ENCODE data around the gene C2CD2L. TPM values are rescaled to one million over a fixed set of nuclear protein-coding genes. Genes with fewer than 3 reads are reported as not detected.

C2CD2L gene
- total and polyA plus RNA-seq, 2 of the 13 experiments (the other 11 are each of a cell fraction or from before 2014, with no cell fraction given), result 3.7 to 5.5 TPM

DNA sequence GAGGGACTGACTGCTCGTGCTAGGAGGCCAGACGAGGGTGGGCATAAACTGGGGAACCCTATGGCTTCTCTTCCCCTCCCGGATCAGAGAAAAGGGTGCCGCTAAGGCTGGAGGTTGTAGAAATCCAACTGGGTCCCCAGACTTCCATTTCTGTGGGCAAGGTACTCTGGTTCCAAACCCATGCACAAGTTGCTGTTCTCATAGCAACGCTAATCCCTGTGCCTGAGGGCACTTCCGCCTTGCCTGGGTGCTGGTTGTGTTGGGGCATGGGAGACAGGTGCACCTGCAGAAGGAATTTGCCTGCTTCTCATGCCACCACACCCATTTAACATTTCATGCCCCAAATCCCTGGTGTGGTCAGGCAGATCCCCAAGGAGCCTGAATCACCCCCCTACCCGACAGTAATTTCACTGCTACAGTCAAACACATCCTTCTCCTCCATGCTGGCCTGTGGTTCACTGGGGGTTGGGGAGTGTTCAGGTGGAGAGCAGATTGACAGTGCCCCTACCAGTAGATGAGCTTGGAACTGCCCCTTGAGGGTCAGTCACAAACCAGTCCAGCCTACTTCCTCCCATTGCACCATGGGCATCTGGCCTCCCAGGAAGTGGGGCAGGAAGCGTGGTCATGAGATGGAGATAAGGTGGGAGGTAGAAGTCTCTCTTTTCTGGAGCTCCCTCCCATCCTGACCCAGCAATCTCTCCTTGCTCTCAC lies 1.2 kb downstream of the C2CD2L start (continued):
- TF ChIP-seq ZNF274 (CRISPR knock-in tag; IDR thresholded peaks at IDR 0.05) (peak; percentile 32; the same call in 1 of the 2 replicates), TCF12 (IDR thresholded peaks at IDR 0.05) (no peak), TCF12 (CRISPR knock-in tag; IDR thresholded peaks at IDR 0.05) (no peak), ZNF567 (CRISPR knock-in tag; IDR thresholded peaks at IDR 0.05; ENCODE audit: borderline replicate concordance) (no peak), ZNF432 (CRISPR knock-in tag; IDR thresholded peaks at IDR 0.05; ENCODE audit: borderline replicate concordance) (no peak), ZFY (CRISPR knock-in tag; IDR thresholded peaks at IDR 0.05) (no peak; the same call in 1 of the 2 replicates), ZNF446 (CRISPR knock-in tag; IDR thresholded peaks at IDR 0.05) (no peak), CEBPB (IDR thresholded peaks at IDR 0.05; ENCODE audit: borderline replicate concordance, low read depth, low read length) (0 out of 2 replicates have a peak, but pooled peaks have one; percentile 36), ZNF296 (CRISPR knock-in tag; conservative IDR thresholded peaks at IDR 0.05) (0 out of 2 replicates have a peak, but pooled peaks have one; percentile 32), KAT7 (CRISPR knock-in tag; IDR thresholded peaks at IDR 0.05; ENCODE audit: borderline replicate concordance) (no peak), ZNF720 (CRISPR knock-in tag; IDR thresholded peaks at IDR 0.05) (0 out of 2 replicates have a peak, but pooled peaks have one; percentile 9), ETV5 (CRISPR knock-in tag; IDR thresholded peaks at IDR 0.05; ENCODE audit: borderline replicate concordance) (0 out of 2 replicates have a peak, but pooled peaks have one; percentile 40), PRDM10 (CRISPR knock-in tag; IDR thresholded peaks at IDR 0.05; ENCODE audit: low read depth) (peak; percentile 41; the same call in 1 of the 2 replicates), TEAD2 (CRISPR knock-in tag; IDR thresholded peaks at IDR 0.05) (no peak), NR1H2 (CRISPR knock-in tag; IDR thresholded peaks at IDR 0.05; ENCODE audit: borderline replicate concordance, low read depth) (no peak), ZNF530 (CRISPR knock-in tag; IDR thresholded peaks at IDR 0.05; ENCODE audit: low read depth) (no peak), SRSF9 (IDR thresholded peaks at IDR 0.05; ENCODE audit: borderline replicate concordance, insufficient read depth, low read depth, low read length, poor library complexity, severe bottlenecking) (no peak), ZKSCAN8 (CRISPR knock-in tag; IDR thresholded peaks at IDR 0.05; ENCODE audit: borderline replicate concordance) (0 out of 2 replicates have a peak, but pooled peaks have one; percentile 21), CEBPG (CRISPR knock-in tag; IDR thresholded peaks at IDR 0.05) (peak; percentile 63), ZIK1 (CRISPR knock-in tag; IDR thresholded peaks at IDR 0.05; ENCODE audit: borderline replicate concordance, low read depth) (no peak), TARDBP (CRISPR knock-in tag; IDR thresholded peaks at IDR 0.05) (peak; percentile 59; the same call in 1 of the 2 replicates), PHF5A (CRISPR knock-in tag; IDR thresholded peaks at IDR 0.05; ENCODE audit: low read depth, unreplicated experiment) (no peak), FIP1L1 (IDR thresholded peaks at IDR 0.05; ENCODE audit: borderline replicate concordance, insufficient read depth, low read depth, low read length) (no peak)
- TF ChIP-seq, protein P1, sequence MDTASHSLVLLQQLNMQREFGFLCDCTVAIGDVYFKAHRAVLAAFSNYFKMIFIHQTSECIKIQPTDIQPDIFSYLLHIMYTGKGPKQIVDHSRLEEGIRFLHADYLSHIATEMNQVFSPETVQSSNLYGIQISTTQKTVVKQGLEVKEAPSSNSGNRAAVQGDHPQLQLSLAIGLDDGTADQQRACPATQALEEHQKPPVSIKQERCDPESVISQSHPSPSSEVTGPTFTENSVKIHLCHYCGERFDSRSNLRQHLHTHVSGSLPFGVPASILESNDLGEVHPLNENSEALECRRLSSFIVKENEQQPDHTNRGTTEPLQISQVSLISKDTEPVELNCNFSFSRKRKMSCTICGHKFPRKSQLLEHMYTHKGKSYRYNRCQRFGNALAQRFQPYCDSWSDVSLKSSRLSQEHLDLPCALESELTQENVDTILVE (CRISPR knock-in tag; IDR thresholded peaks at IDR 0.05), result peak; percentile 54
- TF ChIP-seq, protein P2, sequence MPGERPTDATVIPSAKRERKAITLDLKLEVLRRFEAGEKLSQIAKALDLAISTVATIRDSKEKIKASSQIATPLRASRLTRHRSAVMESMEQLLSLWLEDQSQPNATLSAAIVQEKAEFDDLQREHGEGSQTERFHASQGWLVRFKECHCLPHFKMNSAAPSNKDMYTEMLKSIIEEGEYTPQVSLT (CRISPR knock-in tag; IDR thresholded peaks at IDR 0.05; ENCODE audit: borderline replicate concordance, low read depth), result no peak

Data from HepG2 (cell line).